Ascending aorta (tissue), 2 donors: Measurements from ENCODE around the gene LYST. TPM values are rescaled to one million over a fixed set of nuclear protein-coding genes. Genes with fewer than 3 reads are reported as not detected.

Experiments used
- DNase-seq, 2 donors: peaks; one replicate each; pipeline ENCODE4 v3.0.0-alpha.2; 2019; ENCODE audit warnings: low spot score in 2 of 2
- H3K27ac ChIP-seq, 2 donors: fragments of 200-600 bp; sonication (generic); one replicate each; pipeline ENCODE4 v1.5.1; 2016 to 2017; ENCODE audit warnings: mild to moderate bottlenecking in 1 of 2
- H3K27me3 ChIP-seq: fragments of 200-600 bp; sonication (generic); one replicate; pipeline ENCODE4 v1.5.1; 2017
- H3K36me3 ChIP-seq, 2 donors: fragments of 200-600 bp; sonication (generic); one replicate each; pipeline ENCODE4 v1.5.1; 2016
- H3K4me1 ChIP-seq, 2 donors: fragments of 200-600 bp; sonication (generic); one replicate each; pipeline ENCODE4 v1.5.1; 2016 to 2017; ENCODE audit warnings: mild to moderate bottlenecking in 1 of 2
- H3K4me3 ChIP-seq, 2 donors: fragments of 200-600 bp; sonication (generic); one replicate each; pipeline ENCODE4 v1.5.1; 2016 to 2017; ENCODE audit warnings: mild to moderate bottlenecking in 1 of 2
- H3K9me3 ChIP-seq, 2 donors: fragments of 200-600 bp; sonication (generic); one replicate each; pipeline ENCODE4 v1.5.1; 2016
- CTCF ChIP-seq, 3 experiments: fragments of 200-600 bp in 2 of 3; fragments of 450-650 bp in 1 of 3; sonication (generic) in 2 of 3; IDR thresholded peaks; one replicate each; pipeline ENCODE4 v1.5.1; 2016 to 2019; ENCODE audit warnings: antibody characterized with exemption in 3 of 3, mild to moderate bottlenecking in 1 of 3, moderate library complexity in 1 of 3
- intact Hi-C: fragments of 100-400 bp; cut with DNase I; formaldehyde crosslinking; loops from one replicate; pipeline ENCODE4 v1.15.1; 2023
- total RNA-seq: library from RNA; depleted of rRNA; stranded (reverse); fragments of >200 nt; gene quantifications from one replicate; pipeline ENCODE4 v1.1.0, GENCODE V29; 2016

Gene LYST
- total RNA-seq, 1 donor from 2014 or later = 169 TPM

DNA sequence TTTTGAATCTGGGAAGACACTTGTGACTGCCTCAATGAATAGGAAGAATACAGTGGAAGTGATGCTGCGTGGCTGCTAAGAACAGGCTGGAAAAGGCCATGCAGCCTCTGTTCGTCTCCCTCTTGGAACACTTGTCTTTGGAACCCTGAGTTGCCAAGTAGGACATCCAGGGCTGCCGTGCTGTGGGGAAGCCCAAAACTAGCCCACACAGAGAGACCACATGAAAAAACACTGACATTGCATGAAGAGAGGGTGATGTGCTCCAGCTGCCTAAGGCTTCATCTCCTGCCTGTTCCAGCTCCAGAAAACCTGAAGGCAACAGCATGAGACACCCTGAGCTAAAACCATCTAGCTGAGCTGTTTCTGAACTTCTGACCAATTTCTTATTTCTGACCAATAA is 156.0 kb downstream of the LYST start:
- H3K27me3 ChIP-seq = no peaks in the 10 kb centered on the region
- H3K4me3 ChIP-seq = no peak overlapping the region
- TF ChIP-seq CTCF (IDR thresholded peaks at IDR 0.05) = no peak
- no peaks in the 10 kb centered on the region for H3K9me3 ChIP-seq
- no peak for DNase-seq
- H3K27ac ChIP-seq = no peak overlapping the region
- H3K36me3 ChIP-seq = peaks cover 35 to 64% of the 10 kb centered on the region in 2 donors
- no peaks in the 10 kb centered on the region for H3K4me1 ChIP-seq
- intact Hi-C loops = no loop called here

GRCh38 chr1:235709018-235709417 is 157.7 kb downstream of the LYST start:
- TF ChIP-seq CTCF (IDR thresholded peaks at IDR 0.05) = no peak
- Histone ChIP-seq H3K36me3 (peaks cover 27 to 58% of the 10 kb centered on the region in 2 donors), H3K4me3 (no peak overlapping the region), H3K9me3 (no peaks in the 10 kb centered on the region), H3K27ac (no peak overlapping the region), H3K27me3 (no peaks in the 10 kb centered on the region), H3K4me1 (no peaks in the 10 kb centered on the region)
- DNase-seq = no peak
- intact Hi-C loops = no loop called here

- Histone ChIP-seq H3K9me3 (no peaks in the 10 kb centered on the region), H3K27ac (no peak overlapping the region), H3K4me3 (no peak overlapping the region), H3K36me3 (peaks cover 27 to 58% of the 10 kb centered on the region in 2 donors), H3K4me1 (no peaks in the 10 kb centered on the region), H3K27me3 (no peaks in the 10 kb centered on the region)
- no peak for DNase-seq
- intact Hi-C loops = no loop called here
- no peak for TF ChIP-seq CTCF (IDR thresholded peaks at IDR 0.05)
Measured at GRCh38 chr1:235708390-235708962, 158.2 kb downstream of the LYST start.

DNA sequence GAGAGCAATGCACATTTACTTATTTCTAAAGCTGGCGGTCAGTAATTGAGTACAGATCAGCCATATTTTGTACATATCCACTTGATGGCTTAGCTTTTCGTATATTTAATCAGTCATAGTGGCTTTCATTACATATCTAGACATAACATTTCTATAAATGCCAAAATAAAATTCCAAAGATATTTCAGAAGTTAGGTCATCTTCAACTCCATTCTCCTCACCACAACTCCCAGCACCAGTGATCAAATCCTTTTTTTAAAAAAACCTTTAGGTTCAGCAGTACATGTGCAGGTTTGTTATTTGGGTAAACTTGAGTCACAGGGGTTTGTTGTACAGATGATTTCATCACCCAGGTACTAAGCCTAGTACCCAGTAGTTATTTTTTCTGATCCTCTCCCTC is 163.2 kb downstream of the LYST start:
- intact Hi-C loops = no loop called here
- Histone ChIP-seq H3K4me1 (no peaks in the 10 kb centered on the region), H3K27ac (no peak overlapping the region), H3K27me3 (no peaks in the 10 kb centered on the region), H3K4me3 (no peak overlapping the region), H3K36me3 (peaks cover 46 to 75% of the 10 kb centered on the region in 2 donors), H3K9me3 (no peaks in the 10 kb centered on the region)
- DNase-seq = no peak
- no peak for TF ChIP-seq CTCF (IDR thresholded peaks at IDR 0.05)

- H3K36me3 ChIP-seq = peaks cover 43 to 70% of the 10 kb centered on the region in 2 donors
- H3K4me1 ChIP-seq = no peaks in the 10 kb centered on the region
- H3K9me3 ChIP-seq = no peaks in the 10 kb centered on the region
- no peak for TF ChIP-seq CTCF (IDR thresholded peaks at IDR 0.05)
- H3K27ac ChIP-seq = no peak overlapping the region
- intact Hi-C loops = no loop called here
- H3K4me3 ChIP-seq = no peak overlapping the region
- no peaks in the 10 kb centered on the region for H3K27me3 ChIP-seq
- DNase-seq = no peak
Measured at GRCh38 chr1:235702412-235702811, 164.3 kb downstream of the LYST start.

DNA sequence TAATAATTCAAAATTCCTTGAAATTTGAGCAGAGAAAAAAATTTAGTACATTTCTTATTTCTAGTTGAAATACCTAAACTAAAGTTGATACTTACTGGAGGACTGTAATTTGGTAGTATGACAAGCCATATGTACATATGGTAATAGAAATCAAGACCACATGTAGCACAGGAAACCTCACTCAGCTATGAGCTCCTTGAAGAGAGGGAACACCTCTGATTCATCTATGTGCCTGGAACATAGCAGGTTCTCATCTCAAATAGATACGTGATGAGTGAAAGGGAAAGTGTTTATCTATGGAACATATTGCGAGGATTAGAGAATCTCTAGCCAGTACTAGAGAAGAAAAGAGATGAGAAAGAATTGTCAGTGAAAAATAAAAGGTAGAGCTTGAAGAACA is 169.2 kb downstream of the LYST start:
- intact Hi-C loops = no loop called here
- TF ChIP-seq CTCF (IDR thresholded peaks at IDR 0.05) = no peak
- H3K4me1 ChIP-seq = no peaks in the 10 kb centered on the region
- H3K9me3 ChIP-seq = no peaks in the 10 kb centered on the region
- no peaks in the 10 kb centered on the region for H3K27me3 ChIP-seq
- no peak for DNase-seq
- no peak overlapping the region for H3K27ac ChIP-seq
- H3K36me3 ChIP-seq = peaks cover 41 to 60% of the 10 kb centered on the region in 2 donors
- H3K4me3 ChIP-seq = no peak overlapping the region
